Heart left ventricle (tissue), 13 donors: ENCODE data around the gene NLRP14.

ENCODE experiments used
- POLR2A ChIP-seq, 2 donors: fragments of 450-650 bp; IDR thresholded peaks; one replicate each; pipeline ENCODE4 v1.6.1; 2017; ENCODE audit warnings: antibody characterized with exemption in 2 of 2, mild to moderate bottlenecking in 2 of 2, moderate library complexity in 2 of 2
- TF ChIP-seq, protein P1 (sequence below), 12 donors: fragments of 200-600 bp; sonication (generic) in 4 of 12; IDR thresholded peaks; one replicate each; pipeline versions ENCODE4 v1.5.0 to v1.8.0; 2018 to 2022; ENCODE audit warnings: antibody characterized with exemption in 12 of 12, mild to moderate bottlenecking in 5 of 12
- donor health status: ischemic (EF 13 %, LVEDD 7.1; RV severe dilation, severe dysfunction).
- donor health status: DM: no; HTN: yes; CAD: no.
- donor health status: DM: no; HTN: no; CAD: no.
- donor health status: ischemic (EF 25% LVEDD 6.9; RV normal size, moderate dysfunction).
- donor health status: ischemic (EF 25% LVEDD 5.7; RV mildly dilated, moderate dysfunction).
- donor health status: ischemic (EF 35%, LVEDD 5.7; RV mildly dilated, moderate dysfunction).
- donor health status: nonischemic (EF 11% LVEDD 7.7; RV severe dilation, severe dysfunction).
- donor health status: DM: yes; HTN: yes; CAD: no.
- donor health status: PGD.
- donor health status: ischemic (EF 29% LVEDD 5.4; RV normal size, mild dysfunction).
- donor health status: nonischemic (EF 23%, LVEDD 6.1; RV moderate dilation, normal function).

DNA sequence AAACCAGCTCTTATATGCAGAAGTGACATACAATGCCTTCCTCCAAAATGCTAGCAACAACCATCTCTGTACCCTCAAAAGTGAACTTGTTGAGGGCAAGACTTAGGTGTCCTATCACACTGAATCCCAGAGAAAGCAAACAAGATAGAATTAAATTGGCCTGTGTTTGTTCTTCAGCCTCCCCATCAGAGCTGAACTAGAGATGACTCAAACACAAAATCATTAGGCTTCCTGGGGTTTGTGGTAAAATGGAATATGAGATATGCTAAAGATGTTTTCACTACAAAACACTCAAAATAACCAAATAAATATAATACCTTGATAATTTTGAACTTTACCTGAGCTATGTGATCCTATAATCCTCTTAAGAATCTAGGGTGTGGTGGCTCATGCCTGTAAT is 31.8 kb upstream of the NLRP14 start:
- no peak for TF ChIP-seq POLR2A (IDR thresholded peaks at IDR 0.05)
- TF ChIP-seq, protein P1, sequence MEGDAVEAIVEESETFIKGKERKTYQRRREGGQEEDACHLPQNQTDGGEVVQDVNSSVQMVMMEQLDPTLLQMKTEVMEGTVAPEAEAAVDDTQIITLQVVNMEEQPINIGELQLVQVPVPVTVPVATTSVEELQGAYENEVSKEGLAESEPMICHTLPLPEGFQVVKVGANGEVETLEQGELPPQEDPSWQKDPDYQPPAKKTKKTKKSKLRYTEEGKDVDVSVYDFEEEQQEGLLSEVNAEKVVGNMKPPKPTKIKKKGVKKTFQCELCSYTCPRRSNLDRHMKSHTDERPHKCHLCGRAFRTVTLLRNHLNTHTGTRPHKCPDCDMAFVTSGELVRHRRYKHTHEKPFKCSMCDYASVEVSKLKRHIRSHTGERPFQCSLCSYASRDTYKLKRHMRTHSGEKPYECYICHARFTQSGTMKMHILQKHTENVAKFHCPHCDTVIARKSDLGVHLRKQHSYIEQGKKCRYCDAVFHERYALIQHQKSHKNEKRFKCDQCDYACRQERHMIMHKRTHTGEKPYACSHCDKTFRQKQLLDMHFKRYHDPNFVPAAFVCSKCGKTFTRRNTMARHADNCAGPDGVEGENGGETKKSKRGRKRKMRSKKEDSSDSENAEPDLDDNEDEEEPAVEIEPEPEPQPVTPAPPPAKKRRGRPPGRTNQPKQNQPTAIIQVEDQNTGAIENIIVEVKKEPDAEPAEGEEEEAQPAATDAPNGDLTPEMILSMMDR (IDR thresholded peaks at IDR 0.05), result no peak
